Tibial nerve (tissue), 4 donors: ENCODE data around the gene ILKAP.

Experiments
- CTCF ChIP-seq, 5 experiments: fragments of 200-600 bp in 3 of 5; fragments of 450-650 bp in 2 of 5; sonication (generic) in 3 of 5; IDR thresholded peaks; one replicate each; pipeline ENCODE4 v1.5.1; 2016 to 2019; ENCODE audit warnings: antibody characterized with exemption in 5 of 5, mild to moderate bottlenecking in 3 of 5, moderate library complexity in 2 of 5
- EP300 ChIP-seq, 2 donors: sonication (generic); formaldehyde crosslinking; IDR thresholded peaks; one replicate each; pipeline ENCODE4 v1.6.1; 2017; ENCODE audit warnings: antibody characterized with exemption in 2 of 2, mild to moderate bottlenecking in 1 of 2
- POLR2A ChIP-seq, 2 donors: fragments of 450-650 bp; IDR thresholded peaks; one replicate each; pipeline ENCODE4 v1.6.1; 2017; ENCODE audit warnings: antibody characterized with exemption in 2 of 2, mild to moderate bottlenecking in 2 of 2, moderate library complexity in 2 of 2

GRCh38 chr2:238124488-238125126 is 78.9 kb downstream of the ILKAP start:
- no peak for TF ChIP-seq CTCF (IDR thresholded peaks at IDR 0.05)
- no peak for TF ChIP-seq POLR2A (IDR thresholded peaks at IDR 0.05)
- no peak for TF ChIP-seq EP300 (IDR thresholded peaks at IDR 0.05)
